Suprapubic skin (tissue), 4 donors: Measurements from ENCODE around the gene CD248. TPM values are rescaled to one million over a fixed set of nuclear protein-coding genes. Genes with fewer than 3 reads are reported as not detected.

Experiments
- DNase-seq, 2 donors: peaks; one replicate each; pipeline ENCODE4 v3.0.0-alpha.2; 2019; ENCODE audit warnings: low spot score in 2 of 2
- H3K27ac ChIP-seq: fragments of 200-600 bp; sonication (generic); one replicate; pipeline ENCODE4 v1.5.1; 2019
- H3K27me3 ChIP-seq: fragments of 200-600 bp; sonication (generic); one replicate; pipeline ENCODE4 v1.5.1; 2019
- H3K36me3 ChIP-seq: fragments of 200-600 bp; sonication (generic); one replicate; pipeline ENCODE4 v1.5.1; 2019
- H3K4me1 ChIP-seq: fragments of 200-600 bp; sonication (generic); one replicate; pipeline ENCODE4 v1.5.1; 2019
- H3K4me3 ChIP-seq: fragments of 200-600 bp; sonication (generic); one replicate; pipeline ENCODE4 v1.5.1; 2019; ENCODE audit warnings: mild to moderate bottlenecking
- H3K9me3 ChIP-seq: fragments of 200-600 bp; sonication (generic); one replicate; pipeline ENCODE4 v1.5.1; 2019
- CTCF ChIP-seq, 2 donors: fragments of 200-600 bp in 1 of 2; fragments of 450-650 bp in 1 of 2; sonication (generic) in 1 of 2; IDR thresholded peaks; one replicate each; pipeline ENCODE4 v1.5.1; 2016 to 2019; ENCODE audit warnings: antibody characterized with exemption in 2 of 2, mild to moderate bottlenecking in 1 of 2, moderate library complexity in 1 of 2
- EP300 ChIP-seq: sonication (generic); formaldehyde crosslinking; IDR thresholded peaks from one replicate; pipeline ENCODE4 v1.6.1; 2017; ENCODE audit warnings: antibody characterized with exemption
- POLR2A ChIP-seq, 2 donors: fragments of 450-650 bp; IDR thresholded peaks; one replicate each; pipeline ENCODE4 v1.6.1; 2017; ENCODE audit warnings: antibody characterized with exemption in 2 of 2, mild to moderate bottlenecking in 2 of 2, moderate library complexity in 2 of 2
- POLR2AphosphoS5 ChIP-seq, 3 donors: sonication (generic); formaldehyde crosslinking; IDR thresholded peaks; one replicate each; pipeline ENCODE4 v1.6.1; 2017; ENCODE audit warnings: antibody characterized with exemption in 3 of 3
- WGBS: methylation state at CpG from one replicate; pipeline ENCODE4 v1.1.5; 2018; 5-methylcytosine and 5-hydroxymethylcytosine counted together
- total RNA-seq, 4 donors: library from RNA; depleted of rRNA; stranded (reverse); fragments of >200 nt; gene quantifications; one replicate each; pipeline ENCODE4 v1.1.0, GENCODE V29; 2016

The CD248 gene
- total RNA-seq, 4 donors from 2014 or later: 5.9 to 32.6 (median 19.2) TPM

DNA sequence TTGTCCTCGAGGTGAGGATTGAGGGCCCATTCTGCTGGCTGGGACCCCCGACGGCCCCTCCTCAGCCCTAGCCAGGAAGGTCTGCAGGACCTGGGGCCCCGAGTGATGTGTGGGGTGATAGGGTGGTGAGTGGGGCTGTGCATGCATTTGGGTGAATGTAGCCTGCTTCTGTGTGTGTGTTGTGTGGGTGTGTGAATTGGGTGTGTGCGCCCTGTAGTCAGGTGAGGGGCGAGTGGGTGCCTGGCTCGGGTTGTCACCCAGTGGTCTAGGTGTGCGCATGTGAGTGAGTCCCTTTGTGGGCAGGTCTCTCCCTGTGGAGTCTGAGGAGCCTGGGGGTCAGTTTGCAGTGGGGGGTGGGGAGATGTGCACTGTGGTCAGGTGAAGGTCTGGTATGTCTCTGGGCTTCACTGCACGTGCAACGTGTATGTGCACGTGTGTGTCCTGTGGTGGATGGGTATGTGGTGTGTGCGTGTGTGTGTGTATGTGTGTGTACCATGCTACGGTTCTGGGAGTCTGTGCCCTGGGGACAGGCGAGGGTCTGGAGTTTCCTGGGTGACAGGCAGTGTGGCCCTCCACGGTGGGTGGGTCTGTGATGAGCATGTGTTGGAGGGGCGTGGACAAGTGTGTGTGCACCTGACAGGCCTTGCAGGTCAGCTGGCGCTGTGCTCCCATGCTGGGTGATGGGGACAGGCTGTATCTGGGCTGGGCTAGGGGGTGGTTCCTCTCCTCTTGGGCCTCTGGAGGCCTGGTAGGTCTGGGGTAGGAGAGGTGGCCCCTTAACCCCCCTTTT lies 24.1 kb downstream of the CD248 start:
- peaks cover 55% of the 10 kb centered on the region for H3K27me3 ChIP-seq
- 52% methylated on average over 16 of the region's 17 CpGs for WGBS
- H3K4me1 ChIP-seq: peaks cover 27% of the 10 kb centered on the region
- TF ChIP-seq POLR2AphosphoS5 (IDR thresholded peaks at IDR 0.05): no peak
- no peak for TF ChIP-seq POLR2A (IDR thresholded peaks at IDR 0.05)
- TF ChIP-seq EP300: no peak
- no peak for TF ChIP-seq CTCF (IDR thresholded peaks at IDR 0.05)
- no peaks in the 10 kb centered on the region for H3K36me3 ChIP-seq
- H3K27ac ChIP-seq: no peak overlapping the region
- H3K9me3 ChIP-seq: no peaks in the 10 kb centered on the region
- H3K4me3 ChIP-seq: peak overlapping the region; percentile 51
- peak in 1 of 2 donors; percentile 61 for DNase-seq

GRCh38 chr11:66291706-66292542 lies 24.9 kb downstream of the CD248 start, which contains the start of gene TMEM151A:
Gene TMEM151A, plus strand, starts transcription at chr11:66291894. Its CDS starts 120 bp downstream, at chr11:66292014.
- H3K4me1 ChIP-seq: peaks cover 34% of the 10 kb centered on the region
- DNase-seq: peak in 1 of 2 donors; percentile 60
- 5% methylated on average over 4 of the region's 95 CpGs for WGBS
- H3K27ac ChIP-seq: no peak within 1 kb of the TSS
- H3K4me3 ChIP-seq: peak within 1 kb of the TSS; percentile 51
- peaks cover 55% of the 10 kb centered on the region for H3K27me3 ChIP-seq
- no peaks in the 10 kb centered on the region for H3K9me3 ChIP-seq
- TF ChIP-seq POLR2AphosphoS5 (IDR thresholded peaks at IDR 0.05): no peak
- TF ChIP-seq POLR2A (IDR thresholded peaks at IDR 0.05): no peak
- no peak for TF ChIP-seq EP300
- H3K36me3 ChIP-seq: no peaks in the 10 kb centered on the region

DNA sequence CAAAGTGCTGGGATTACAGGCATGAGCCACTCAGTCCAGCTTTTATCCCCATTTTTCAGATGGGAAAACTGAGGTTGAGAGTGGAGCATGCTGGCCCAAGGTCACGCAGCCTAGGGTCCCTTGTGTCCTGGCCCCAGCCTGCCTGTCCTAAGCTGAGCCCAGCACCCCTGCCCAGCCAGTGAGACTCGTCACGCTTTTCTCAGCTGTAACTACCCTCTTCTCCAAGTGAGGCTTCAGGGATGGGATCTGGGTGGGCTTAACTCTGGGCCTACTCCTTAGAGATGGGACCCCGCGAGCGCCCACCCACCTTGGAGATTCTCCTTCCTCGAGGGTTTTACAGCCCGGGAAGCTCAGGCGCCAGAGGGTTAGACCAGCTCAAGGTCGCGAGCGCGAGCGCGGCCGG lies 25.5 kb downstream of the CD248 start:
- H3K4me3 ChIP-seq: peak overlapping the region; percentile 51
- H3K4me1 ChIP-seq: peaks cover 34% of the 10 kb centered on the region
- H3K36me3 ChIP-seq: no peaks in the 10 kb centered on the region
- TF ChIP-seq EP300 (no peak), POLR2AphosphoS5 (IDR thresholded peaks at IDR 0.05) (no peak), POLR2A (IDR thresholded peaks at IDR 0.05) (no peak), CTCF (IDR thresholded peaks at IDR 0.05) (no peak)
- no peaks in the 10 kb centered on the region for H3K9me3 ChIP-seq
- DNase-seq: peak in 1 of 2 donors; percentile 64
- H3K27ac ChIP-seq: no peak overlapping the region
- H3K27me3 ChIP-seq: peaks cover 54% of the 10 kb centered on the region
- 30% methylated on average over 3 of the region's 16 CpGs for WGBS

DNA sequence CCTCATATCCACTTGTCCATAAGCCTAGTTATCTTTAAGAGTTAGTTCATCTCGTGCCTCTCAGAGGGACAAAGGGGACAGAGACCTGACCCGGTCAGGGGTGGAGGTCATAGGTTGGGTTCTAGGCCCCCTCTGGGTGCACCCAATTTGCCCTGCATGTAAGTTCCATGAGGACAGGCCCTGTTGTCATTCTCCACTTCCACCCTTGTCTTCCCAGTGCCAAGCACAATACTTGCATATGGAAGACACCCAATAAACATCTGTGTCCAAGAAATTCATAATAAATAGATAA lies 26.6 kb downstream of the CD248 start:
- no peak for DNase-seq
- no peak overlapping the region for H3K27ac ChIP-seq
- peaks cover 34% of the 10 kb centered on the region for H3K4me1 ChIP-seq
- peaks cover 1% of the 10 kb centered on the region for H3K36me3 ChIP-seq
- no peaks in the 10 kb centered on the region for H3K9me3 ChIP-seq
- peaks cover 45% of the 10 kb centered on the region for H3K27me3 ChIP-seq
- H3K4me3 ChIP-seq: no peak overlapping the region
- TF ChIP-seq POLR2A (IDR thresholded peaks at IDR 0.05) (no peak), EP300 (no peak), CTCF (IDR thresholded peaks at IDR 0.05) (no peak), POLR2AphosphoS5 (IDR thresholded peaks at IDR 0.05) (no peak)
- WGBS: 88% methylated on average over 2 of the region's 2 CpGs

- H3K27ac ChIP-seq: peak overlapping the region; percentile 70
- TF ChIP-seq CTCF (IDR thresholded peaks at IDR 0.05) (no peak), POLR2A (IDR thresholded peaks at IDR 0.05) (no peak), EP300 (no peak), POLR2AphosphoS5 (IDR thresholded peaks at IDR 0.05) (no peak)
- peaks cover 4% of the 10 kb centered on the region for H3K36me3 ChIP-seq
- H3K9me3 ChIP-seq: no peaks in the 10 kb centered on the region
- DNase-seq: peak in 1 of 2 donors; percentile 89
- peaks cover 40% of the 10 kb centered on the region for H3K27me3 ChIP-seq
- peaks cover 34% of the 10 kb centered on the region for H3K4me1 ChIP-seq
- WGBS: 15% methylated on average over 21 of the region's 36 CpGs
- peak overlapping the region; percentile 61 for H3K4me3 ChIP-seq
Measured at GRCh38 chr11:66289548-66290329, 27.1 kb downstream of the CD248 start.
